GM12864 (cell line): Measurements from ENCODE around the gene SLC23A2.

Experiments used
- DNase-seq: peaks from one replicate; pipeline ENCODE4 v3.0.0-alpha.2; 2011; ENCODE audit warnings: low read depth
- H3K4me3 ChIP-seq: 2 replicates; pipeline ENCODE4 v1.5.1; 2011; ENCODE audit warnings: mild to moderate bottlenecking, low read depth, low read length, control low read depth
- CTCF ChIP-seq: IDR thresholded peaks from 2 replicates; pipeline ENCODE4 v1.5.1; 2011; ENCODE audit warnings: low read depth, mild to moderate bottlenecking, moderate library complexity, low read length, control low read depth, inconsistent platforms; ENCODE audit errors: missing control alignments

SLC23A2 gene

DNA sequence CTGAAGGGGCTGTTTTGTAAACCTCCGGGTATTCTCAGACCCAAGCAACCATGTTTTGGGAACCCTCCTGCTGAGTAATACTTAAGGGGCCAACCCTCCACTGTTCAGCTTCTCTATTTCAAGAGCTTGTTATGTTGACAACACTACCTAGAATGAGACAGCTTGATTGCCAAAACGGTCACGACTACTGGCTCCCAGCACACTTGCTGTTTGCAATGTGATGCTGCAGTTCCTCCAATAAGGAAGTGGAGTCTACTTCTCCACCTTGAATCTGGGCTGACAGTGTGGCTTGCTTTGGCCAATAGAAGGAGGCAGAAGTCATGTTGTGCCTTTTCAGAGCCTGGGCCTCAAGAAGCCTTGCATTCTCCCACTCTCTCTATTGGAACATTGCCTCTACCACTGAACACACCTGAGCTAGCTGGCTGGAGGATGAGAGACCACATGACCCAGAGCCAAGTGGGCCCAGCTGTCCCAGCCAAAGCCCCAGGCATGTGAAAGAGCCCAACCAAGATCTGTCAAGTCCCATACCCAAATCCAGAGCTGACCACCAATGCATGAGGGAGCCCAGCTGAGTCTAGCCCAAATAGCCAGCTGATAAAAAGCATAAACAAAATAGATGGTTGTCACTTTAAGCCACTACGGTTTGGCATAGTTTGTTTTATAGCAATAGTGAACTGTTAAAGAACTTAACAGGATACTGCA lies 171.6 kb downstream of the SLC23A2 start:
- TF ChIP-seq CTCF: no peak
- no peak overlapping the region for H3K4me3 ChIP-seq
- no peak for DNase-seq

DNA sequence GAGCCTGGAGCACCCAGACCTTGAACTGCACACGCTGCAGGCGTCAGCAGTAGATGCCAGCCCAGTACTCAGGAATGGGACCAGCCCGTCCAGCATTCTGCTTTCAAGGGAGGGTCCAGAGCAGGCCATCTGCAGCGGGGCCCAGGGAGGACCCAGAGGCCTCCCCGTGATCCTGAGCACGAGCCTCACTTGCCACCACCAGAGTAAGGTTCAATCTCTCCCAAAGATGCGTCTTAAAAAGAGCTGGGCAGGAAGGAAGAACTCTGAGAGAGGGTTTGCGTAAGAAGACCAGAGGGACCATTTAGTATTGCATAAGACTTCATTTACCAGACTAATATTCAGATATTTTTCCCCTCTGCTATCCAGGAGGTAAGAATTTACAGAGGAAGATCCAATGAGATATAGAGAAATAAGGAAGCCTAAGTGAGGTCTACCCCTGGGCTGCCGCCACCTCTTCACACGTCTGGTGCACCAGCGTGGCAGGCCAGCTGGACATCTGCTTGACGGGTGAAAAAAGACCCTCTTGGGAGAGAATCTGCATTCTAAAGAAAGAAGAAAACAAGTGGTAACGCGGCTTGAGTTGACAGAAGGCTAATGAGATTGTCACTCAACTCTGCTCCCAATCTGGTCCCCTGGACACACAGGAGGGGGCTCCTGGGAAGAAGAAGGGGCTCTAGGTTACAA lies 172.3 kb downstream of the SLC23A2 start:
- no peak for TF ChIP-seq CTCF
- no peak overlapping the region for H3K4me3 ChIP-seq
- no peak for DNase-seq

DNA sequence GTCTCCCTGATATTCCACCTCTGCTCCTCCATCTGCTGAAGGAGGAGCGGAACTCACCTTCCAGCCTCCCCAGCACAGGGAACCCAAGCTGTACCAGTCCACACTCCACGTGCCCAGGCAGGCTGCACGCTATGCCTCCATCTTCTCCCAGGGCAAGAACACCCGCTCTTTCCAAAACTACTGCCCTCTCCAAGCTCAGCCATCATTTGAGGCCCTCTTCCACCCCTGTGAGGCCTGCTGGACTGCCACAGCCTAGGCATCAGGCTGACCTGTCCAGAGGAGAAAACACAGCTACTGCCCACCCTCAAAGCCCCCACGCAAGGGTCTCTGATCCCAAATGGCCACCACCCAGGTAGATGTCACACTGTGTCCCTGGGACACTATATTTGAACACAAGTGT lies 179.7 kb downstream of the SLC23A2 start:
- DNase-seq: no peak
- peak overlapping the region; percentile 91 for H3K4me3 ChIP-seq
- TF ChIP-seq CTCF: no peak

DNA sequence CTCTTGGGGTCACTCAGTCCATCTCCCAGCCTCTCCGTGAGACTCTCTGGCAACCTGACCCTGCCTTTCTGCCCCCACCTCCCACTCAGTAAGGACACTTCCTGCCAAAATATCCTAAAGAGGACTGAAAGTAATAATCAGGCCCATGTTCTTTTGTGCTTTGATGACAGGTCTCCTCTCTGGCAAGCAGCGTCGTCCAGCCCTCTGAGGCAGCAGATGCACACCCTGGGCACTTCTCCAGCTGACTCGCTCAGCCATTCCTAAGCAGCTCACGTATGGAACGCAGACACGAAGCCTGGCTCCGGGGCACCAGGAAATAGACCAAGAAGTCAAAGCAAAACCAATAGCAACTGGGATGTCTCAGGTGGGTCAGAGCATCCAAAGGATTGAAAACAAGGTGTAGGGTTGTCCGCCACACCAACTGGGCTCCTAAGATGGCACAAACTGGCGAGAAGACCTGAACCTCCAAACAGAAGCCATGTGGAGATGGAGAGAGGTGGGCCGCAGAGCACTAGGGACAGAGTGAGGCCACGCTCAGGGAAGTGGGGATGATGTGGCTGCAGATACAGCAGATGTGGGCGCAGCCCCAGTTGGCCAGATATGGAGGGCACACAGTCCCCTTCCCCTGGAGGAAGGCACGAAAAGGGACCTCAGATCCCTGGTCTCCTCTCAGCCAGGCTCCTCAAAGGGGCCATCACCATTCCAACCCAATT lies 180.3 kb downstream of the SLC23A2 start:
- DNase-seq: no peak
- H3K4me3 ChIP-seq: peak overlapping the region; percentile 91
- TF ChIP-seq CTCF: no peak

DNA sequence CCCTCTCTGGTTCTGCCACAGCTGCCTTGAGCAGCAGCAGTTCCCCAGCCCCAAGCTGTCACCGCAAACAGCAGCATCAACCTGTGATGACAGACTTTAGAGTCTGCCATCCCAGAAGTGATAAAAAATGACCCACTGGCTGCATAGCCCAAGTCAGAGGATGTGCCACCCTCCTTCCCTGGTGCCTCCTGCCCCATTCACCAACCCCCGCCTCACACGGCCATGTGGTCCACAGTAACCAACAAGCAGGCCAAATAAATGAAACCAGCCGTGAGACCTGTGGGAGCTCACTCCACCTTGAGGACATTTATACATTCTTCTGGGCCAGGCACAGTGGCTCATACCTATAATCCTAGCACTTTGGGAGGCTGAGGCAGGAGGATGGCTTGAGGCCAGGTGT lies 181.4 kb downstream of the SLC23A2 start:
- DNase-seq: no peak
- TF ChIP-seq CTCF: no peak
- no peak overlapping the region for H3K4me3 ChIP-seq

- no peak for DNase-seq
- H3K4me3 ChIP-seq: no peak overlapping the region
- no peak for TF ChIP-seq CTCF
Measured at GRCh38 chr20:4817230-4817671, 184.1 kb downstream of the SLC23A2 start.

- H3K4me3 ChIP-seq: peak overlapping the region; percentile 61; the same call in 1 of the 2 replicates
- no peak for DNase-seq
- TF ChIP-seq CTCF: no peak
Measured at GRCh38 chr20:4815628-4816027, 185.7 kb downstream of the SLC23A2 start.
